K562 (cell line): ENCODE data around the gene ENTREP3. TPM values are rescaled to one million over a fixed set of nuclear protein-coding genes. Genes with fewer than 3 reads are reported as not detected.

Experiments
- ATF1 ChIP-seq, 2 experiments: fragments of 450-650 bp in 1 of 2; IDR thresholded peaks; 2 replicates each; pipeline ENCODE4 v1.6.1; 2016; ENCODE audit warnings: missing compliant biosample characterization in 1 of 2, missing genetic modification characterization in 1 of 2
- BRD4 ChIP-seq: fragments of 200-600 bp; sonication (generic); IDR thresholded peaks from 2 replicates; pipeline ENCODE4 v1.6.1; 2017; ENCODE audit warnings: inconsistent platforms
- CSDE1 ChIP-seq, 2 experiments: fragments of 450-650 bp; IDR thresholded peaks; 2 replicates each; pipeline ENCODE4 v1.6.1; 2016; ENCODE audit warnings: mild to moderate bottlenecking in 1 of 2
- CTCF ChIP-seq, 3 experiments: IDR thresholded peaks in 2 of 3; conservative IDR thresholded peaks in 1 of 3; 2 replicates each; pipeline ENCODE4 v1.5.1; 2011 to 2012; ENCODE audit warnings: low read length in 3 of 3, mild to moderate bottlenecking in 3 of 3, control low read depth in 2 of 3, improper control_type of control experiment in 1 of 3, inconsistent platforms in 1 of 3, low read depth in 1 of 3, mixed read lengths in 1 of 3, moderate library complexity in 1 of 3; ENCODE audit not compliant: insufficient read depth in 2 of 3
- ELF4 ChIP-seq: fragments of 450-650 bp; formaldehyde crosslinking; IDR thresholded peaks from 2 replicates; pipeline ENCODE4 v1.4.0; 2022; ENCODE audit warnings: missing genetic modification characterization
- ETV5 ChIP-seq: sonication (generic); formaldehyde crosslinking; IDR thresholded peaks from 2 replicates; pipeline ENCODE4 v1.4.0; 2020; ENCODE audit warnings: low read depth, mild to moderate bottlenecking, missing genetic modification reagents
- HDAC3 ChIP-seq: fragments of 450-650 bp; IDR thresholded peaks from 2 replicates; pipeline ENCODE4 v1.6.1; 2018; ENCODE audit warnings: borderline replicate concordance, mild to moderate bottlenecking, moderate library complexity; ENCODE audit not compliant: partially characterized antibody
- MNT ChIP-seq, 2 experiments: fragments of 450-650 bp; conservative IDR thresholded peaks; 2 replicates each; pipeline ENCODE4 v1.6.1; 2017; ENCODE audit warnings: mild to moderate bottlenecking in 2 of 2, moderate library complexity in 2 of 2
- NFRKB ChIP-seq: fragments of 450-650 bp; IDR thresholded peaks from 2 replicates; pipeline ENCODE4 v1.6.1; 2016; ENCODE audit warnings: low read depth
- PHF21A ChIP-seq: fragments of 450-650 bp; IDR thresholded peaks from 2 replicates; pipeline ENCODE4 v1.6.1; 2017; ENCODE audit warnings: low read depth, borderline replicate concordance
- POLR2A ChIP-seq: fragments of 450-650 bp; conservative IDR thresholded peaks from 2 replicates; pipeline ENCODE4 v1.6.1; 2016
- RBM34 ChIP-seq: fragments of 200-400 bp; formaldehyde crosslinking; IDR thresholded peaks from 2 replicates; pipeline ENCODE4 v1.6.1; 2018; ENCODE audit warnings: low read length, borderline replicate concordance; ENCODE audit not compliant: insufficient read depth
- RNF2 ChIP-seq: sonication (generic); IDR thresholded peaks from 2 replicates; pipeline ENCODE4 v1.6.1; 2016
- SMARCA4 ChIP-seq: fragments of 450-650 bp; IDR thresholded peaks from 2 replicates; pipeline ENCODE4 v1.6.1; 2016
- SRSF1 ChIP-seq: fragments of 200-400 bp; formaldehyde crosslinking; IDR thresholded peaks from 2 replicates; pipeline ENCODE4 v1.6.1; 2017; ENCODE audit warnings: mild to moderate bottlenecking, low read depth, low read length, moderate library complexity
- TAF9B ChIP-seq: fragments of 450-650 bp; IDR thresholded peaks from 2 replicates; pipeline ENCODE4 v1.6.1; 2018; ENCODE audit warnings: mild to moderate bottlenecking; ENCODE audit not compliant: partially characterized antibody
- TGIF2 ChIP-seq: sonication (generic); formaldehyde crosslinking; IDR thresholded peaks from 2 replicates; pipeline ENCODE4 v1.8.1; 2022; ENCODE audit warnings: mild to moderate bottlenecking, missing genetic modification reagents, moderate library complexity
- XRCC3 ChIP-seq: fragments of 450-650 bp; IDR thresholded peaks from 2 replicates; pipeline ENCODE4 v1.6.1; 2017; ENCODE audit warnings: mild to moderate bottlenecking, moderate library complexity
- ZFP30 ChIP-seq: fragments of 250-450 bp; sonication (Bioruptor Pico); IDR thresholded peaks from 2 replicates; pipeline ENCODE4 v1.8.0; 2022; ENCODE audit warnings: moderate library complexity, mild to moderate bottlenecking, inconsistent platforms, borderline replicate concordance
- ZNF324 ChIP-seq: fragments of 250-450 bp; sonication (Bioruptor Pico); IDR thresholded peaks from 2 replicates; pipeline ENCODE4 v1.4.0; 2020; ENCODE audit warnings: mild to moderate bottlenecking
- ZNF384 ChIP-seq: IDR thresholded peaks from 2 replicates; pipeline ENCODE4 v1.6.1; 2012; ENCODE audit warnings: low read depth, low read length, improper control_type of control experiment
- ZSCAN29 ChIP-seq: fragments of 450-650 bp; IDR thresholded peaks from 2 replicates; pipeline ENCODE4 v1.6.1; 2017
- polyA plus RNA-seq, 8 experiments: library from polyadenylated mRNA; depleted of rRNA in 4 of 8; stranded (reverse) in 5 of 8; unstranded in 3 of 8; fragments of >200 nt; fragmentation: Nextera tagmentation in 2 of 8; fragmentation: Illumina TruSeq in 1 of 8; extraction: Ambion mirVana in 2 of 8; extraction: Trizol in 1 of 8; gene quantifications; 2 replicates each; pipeline versions ENCODE4 v1.2.1 to v1.2.3, GENCODE V29; 2011 to 2014; ENCODE audit warnings: inconsistent platforms in 1 of 8, missing spikeins in 1 of 8
- total RNA-seq, 7 experiments: library from RNA; depleted of rRNA in 6 of 7; stranded (reverse); fragments of >200 nt in 6 of 7; fragmentation: Illumina TruSeq in 2 of 7; extraction: Trizol in 2 of 7; gene quantifications; 2 replicates each; pipeline versions ENCODE4 v1.2.1 to v1.2.3, GENCODE V29; 2011 to 2021; ENCODE audit warnings: low replicate concordance in 1 of 7
- TF ChIP-seq, protein P1 (sequence below): fragments of 450-650 bp; IDR thresholded peaks from 2 replicates; pipeline ENCODE4 v1.6.1; 2016; ENCODE audit warnings: low read depth, mild to moderate bottlenecking, moderate library complexity
- TF ChIP-seq, protein P2 (sequence below): sonication (generic); formaldehyde crosslinking; IDR thresholded peaks from 2 replicates; pipeline ENCODE4 v1.9.0; 2022; ENCODE audit warnings: mild to moderate bottlenecking, missing genetic modification reagents
- TF ChIP-seq, protein P3 (sequence below): fragments of 250-450 bp; sonication (Bioruptor Pico); IDR thresholded peaks from 2 replicates; pipeline ENCODE4 v1.5.0; 2021; ENCODE audit warnings: mild to moderate bottlenecking, borderline replicate concordance

Gene ENTREP3
- total and polyA plus RNA-seq, 9 of the 15 experiments (the other 6 are each of a cell fraction or from before 2014, with no cell fraction given): 1.9 to 41.8 (median 5.9) TPM

DNA sequence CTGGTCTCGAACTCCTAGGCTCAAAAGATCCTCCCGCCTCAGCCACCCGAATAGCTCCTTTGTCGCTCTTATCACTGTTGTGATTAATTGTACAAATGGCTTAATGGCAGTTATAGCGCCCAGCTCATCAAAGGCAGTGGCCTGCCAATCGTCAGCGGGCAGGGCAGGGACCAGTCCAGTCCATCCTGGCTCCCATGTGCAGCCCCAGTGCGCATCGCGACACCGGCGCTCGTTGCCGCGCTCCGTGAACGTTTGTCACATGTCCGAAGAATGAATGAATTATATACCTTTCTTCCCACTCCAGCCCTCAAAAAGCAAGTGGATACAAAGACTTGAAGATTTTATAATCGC is 28.4 kb downstream of the ENTREP3 start (continued):
- no peak for TF ChIP-seq ZNF324
- TF ChIP-seq ZNF384: no peak
- TF ChIP-seq, protein P1, sequence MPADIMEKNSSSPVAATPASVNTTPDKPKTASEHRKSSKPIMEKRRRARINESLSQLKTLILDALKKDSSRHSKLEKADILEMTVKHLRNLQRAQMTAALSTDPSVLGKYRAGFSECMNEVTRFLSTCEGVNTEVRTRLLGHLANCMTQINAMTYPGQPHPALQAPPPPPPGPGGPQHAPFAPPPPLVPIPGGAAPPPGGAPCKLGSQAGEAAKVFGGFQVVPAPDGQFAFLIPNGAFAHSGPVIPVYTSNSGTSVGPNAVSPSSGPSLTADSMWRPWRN: no peak
- TF ChIP-seq CTCF (IDR thresholded peaks at IDR 0.05 in 2 of 3, conservative IDR thresholded peaks at IDR 0.05 in 1 of 3; ENCODE audit: insufficient read depth in 2 of 3, low read depth in 1 of 3, low read length in 3 of 3): peak in 1 of 3 experiments; percentile 37; a peak in 1 of 6 replicates
- TF ChIP-seq PHF21A: no peak
- TF ChIP-seq TGIF2 (CRISPR knock-in tag): no peak
- TF ChIP-seq ZSCAN29: peak; percentile 45; the same call in 1 of the 2 replicates
- TF ChIP-seq XRCC3: no peak
- TF ChIP-seq ZFP30 (CRISPR knock-in tag): no peak
- peak; percentile 35; the same call in 1 of the 2 replicates for TF ChIP-seq BRD4
- TF ChIP-seq, protein P2, sequence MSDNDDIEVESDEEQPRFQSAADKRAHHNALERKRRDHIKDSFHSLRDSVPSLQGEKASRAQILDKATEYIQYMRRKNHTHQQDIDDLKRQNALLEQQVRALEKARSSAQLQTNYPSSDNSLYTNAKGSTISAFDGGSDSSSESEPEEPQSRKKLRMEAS (CRISPR knock-in tag): peak; percentile 83
- TF ChIP-seq, protein P3, sequence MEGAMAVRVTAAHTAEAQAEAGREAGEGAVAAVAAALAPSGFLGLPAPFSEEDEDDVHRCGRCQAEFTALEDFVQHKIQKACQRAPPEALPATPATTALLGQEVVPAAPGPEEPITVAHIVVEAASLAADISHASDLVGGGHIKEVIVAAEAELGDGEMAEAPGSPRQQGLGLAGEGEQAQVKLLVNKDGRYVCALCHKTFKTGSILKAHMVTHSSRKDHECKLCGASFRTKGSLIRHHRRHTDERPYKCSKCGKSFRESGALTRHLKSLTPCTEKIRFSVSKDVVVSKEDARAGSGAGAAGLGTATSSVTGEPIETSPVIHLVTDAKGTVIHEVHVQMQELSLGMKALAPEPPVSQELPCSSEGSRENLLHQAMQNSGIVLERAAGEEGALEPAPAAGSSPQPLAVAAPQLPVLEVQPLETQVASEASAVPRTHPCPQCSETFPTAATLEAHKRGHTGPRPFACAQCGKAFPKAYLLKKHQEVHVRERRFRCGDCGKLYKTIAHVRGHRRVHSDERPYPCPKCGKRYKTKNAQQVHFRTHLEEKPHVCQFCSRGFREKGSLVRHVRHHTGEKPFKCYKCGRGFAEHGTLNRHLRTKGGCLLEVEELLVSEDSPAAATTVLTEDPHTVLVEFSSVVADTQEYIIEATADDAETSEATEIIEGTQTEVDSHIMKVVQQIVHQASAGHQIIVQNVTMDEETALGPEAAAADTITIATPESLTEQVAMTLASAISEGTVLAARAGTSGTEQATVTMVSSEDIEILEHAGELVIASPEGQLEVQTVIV (CRISPR knock-in tag): no peak
- TF ChIP-seq NFRKB: no peak; the same call in 1 of the 2 replicates
- peak in 1 of 2 experiments; percentile 82; a peak in 3 of 4 replicates for TF ChIP-seq MNT (conservative IDR thresholded peaks at IDR 0.05)
- peak; percentile 26 for TF ChIP-seq TAF9B
- TF ChIP-seq CSDE1 (IDR thresholded peaks at IDR 0.05): 0 out of 4 replicates have a peak, but pooled peaks of 1 of the 2 experiments have one; percentile 47
- TF ChIP-seq RBM34: no peak
- no peak for TF ChIP-seq ATF1 (CRISPR knock-in tag; IDR thresholded peaks at IDR 0.05)
- TF ChIP-seq ATF1 (tag; IDR thresholded peaks at IDR 0.05): 0 out of 2 replicates have a peak, but pooled peaks have one; percentile 27
- TF ChIP-seq ETV5 (CRISPR knock-in tag): 0 out of 2 replicates have a peak, but pooled peaks have one; percentile 9
- TF ChIP-seq SRSF1: no peak
- TF ChIP-seq HDAC3: peak; percentile 10
- peak; percentile 54; the same call in 1 of the 2 replicates for TF ChIP-seq POLR2A
- TF ChIP-seq ELF4 (CRISPR knock-in tag): no peak
- TF ChIP-seq SMARCA4: peak; percentile 8; the same call in 1 of the 2 replicates
- TF ChIP-seq RNF2: no peak
